Thoracic aorta (tissue), 2 donors: Measurements from ENCODE around the gene RND2. TPM values are rescaled to one million over a fixed set of nuclear protein-coding genes. Genes with fewer than 3 reads are reported as not detected.

ENCODE experiments used
- ATAC-seq: fragments of 150-250 bp; one replicate; pipeline ENCODE4 v1.8.0; 2017; ENCODE audit warnings: low read depth; ENCODE audit not compliant: insufficient number of reproducible peaks, low FRiP score
- DNase-seq: peaks from one replicate; pipeline ENCODE4 v3.0.0-alpha.2; 2020; ENCODE audit warnings: low spot score
- H3K27ac ChIP-seq, 2 donors: fragments of 200-600 bp; sonication (generic); 1 replicate in 1 of 2; 2 replicates in 1 of 2; pipeline ENCODE4 v1.5.1; 2016; ENCODE audit warnings: mild to moderate bottlenecking in 2 of 2, moderate library complexity in 2 of 2
- H3K27me3 ChIP-seq: fragments of 200-600 bp; sonication (generic); replicated peaks from 2 replicates; pipeline ENCODE4 v1.6.0; 2016; ENCODE audit warnings: mild to moderate bottlenecking; ENCODE audit not compliant: insufficient read depth
- H3K36me3 ChIP-seq: fragments of 200-600 bp; sonication (generic); one replicate; pipeline ENCODE4 v1.5.1; 2016
- H3K4me1 ChIP-seq, 2 donors: fragments of 200-600 bp; sonication (generic); 1 replicate in 1 of 2; 2 replicates in 1 of 2; pipeline versions ENCODE4 v1.5.1 to v1.6.0; 2016; ENCODE audit warnings: low read depth in 2 of 2, mild to moderate bottlenecking in 1 of 2; ENCODE audit not compliant: control insufficient read depth in 1 of 2
- H3K4me3 ChIP-seq: fragments of 200-600 bp; sonication (generic); 2 replicates; pipeline ENCODE4 v1.5.1; 2016; ENCODE audit warnings: mild to moderate bottlenecking
- H3K9me3 ChIP-seq: fragments of 200-600 bp; sonication (generic); 2 replicates; pipeline ENCODE4 v1.5.1; 2016
- CTCF ChIP-seq: fragments of 200-600 bp; sonication (generic); IDR thresholded peaks from one replicate; pipeline ENCODE4 v1.5.1; 2019; ENCODE audit warnings: antibody characterized with exemption
- total RNA-seq, 2 donors: library from RNA; depleted of rRNA; stranded (reverse); fragments of >200 nt; gene quantifications; one replicate each; pipeline versions ENCODE4 v1.1.0 to v1.2.3, GENCODE V29; 2016

Gene RND2
- total RNA-seq, 2 donors from 2014 or later = 0.81 to 2.4 TPM

GRCh38 chr17:43016216-43016615, 8.8 kb upstream of the RND2 start:
- no peak for DNase-seq

GRCh38 chr17:43018008-43018853, 6.8 kb upstream of the RND2 start:
- no peak for DNase-seq
- peaks cover 12% of the 10 kb centered on the region for H3K36me3 ChIP-seq
- no peaks in the 10 kb centered on the region for H3K9me3 ChIP-seq
- peaks cover 15 to 23% of the 10 kb centered on the region in 2 donors for H3K4me1 ChIP-seq
- no peak for TF ChIP-seq CTCF
- no peak overlapping the region for H3K4me3 ChIP-seq
- no peak for ATAC-seq
- no peak overlapping the region for H3K27ac ChIP-seq
- no peaks in the 10 kb centered on the region for H3K27me3 ChIP-seq

More at GRCh38 chr17:43016216-43016615, 8.8 kb upstream of the RND2 start:
- Histone ChIP-seq H3K4me1 (peaks cover 15 to 18% of the 10 kb centered on the region in 2 donors), H3K36me3 (peaks cover 12% of the 10 kb centered on the region), H3K4me3 (no peak overlapping the region), H3K27ac (no peak overlapping the region), H3K27me3 (no peaks in the 10 kb centered on the region), H3K9me3 (no peaks in the 10 kb centered on the region)
- ATAC-seq = no peak
- no peak for TF ChIP-seq CTCF

- Histone ChIP-seq H3K9me3 (no peaks in the 10 kb centered on the region), H3K27ac (no peak overlapping the region), H3K4me1 (peaks cover 15 to 23% of the 10 kb centered on the region in 2 donors), H3K4me3 (no peak overlapping the region), H3K36me3 (peaks cover 12% of the 10 kb centered on the region), H3K27me3 (no peaks in the 10 kb centered on the region)
- TF ChIP-seq CTCF = no peak
- DNase-seq = no peak
- no peak for ATAC-seq
Measured at GRCh38 chr17:43018932-43019331, 6.1 kb upstream of the RND2 start.

GRCh38 chr17:43019418-43019817, 5.6 kb upstream of the RND2 start:
- no peak for DNase-seq
- peaks cover 12% of the 10 kb centered on the region for H3K36me3 ChIP-seq
- H3K9me3 ChIP-seq = no peaks in the 10 kb centered on the region
- no peak for TF ChIP-seq CTCF
- peak overlapping the region in 1 of 2 donors; percentile 86 for H3K27ac ChIP-seq
- no peaks in the 10 kb centered on the region for H3K27me3 ChIP-seq
- ATAC-seq = no peak
- H3K4me1 ChIP-seq = peaks cover 15 to 23% of the 10 kb centered on the region in 2 donors
- no peak overlapping the region for H3K4me3 ChIP-seq

- no peaks in the 10 kb centered on the region for H3K27me3 ChIP-seq
- TF ChIP-seq CTCF = no peak
- peak overlapping the region; percentile 100 for H3K4me3 ChIP-seq
- DNase-seq (no peak), ATAC-seq (no peak)
- no peaks in the 10 kb centered on the region for H3K9me3 ChIP-seq
- peaks cover 7% of the 10 kb centered on the region for H3K36me3 ChIP-seq
- peak overlapping the region in 1 of 2 donors; percentile 86 for H3K27ac ChIP-seq
- H3K4me1 ChIP-seq = peaks cover 15 to 23% of the 10 kb centered on the region in 2 donors
Measured at GRCh38 chr17:43020030-43020621, 4.9 kb upstream of the RND2 start.
